ENCODE results near the gene GPX3. TPM values are rescaled to one million over a fixed set of nuclear protein-coding genes. Genes with fewer than 3 reads are reported as not detected.

GPX3 gene, protein sequence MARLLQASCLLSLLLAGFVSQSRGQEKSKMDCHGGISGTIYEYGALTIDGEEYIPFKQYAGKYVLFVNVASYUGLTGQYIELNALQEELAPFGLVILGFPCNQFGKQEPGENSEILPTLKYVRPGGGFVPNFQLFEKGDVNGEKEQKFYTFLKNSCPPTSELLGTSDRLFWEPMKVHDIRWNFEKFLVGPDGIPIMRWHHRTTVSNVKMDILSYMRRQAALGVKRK
- 35.0 and 36.4 TPM in 2 replicates for total RNA-seq (2014; rRNA removed; shearing (Covaris generic))

DNA sequence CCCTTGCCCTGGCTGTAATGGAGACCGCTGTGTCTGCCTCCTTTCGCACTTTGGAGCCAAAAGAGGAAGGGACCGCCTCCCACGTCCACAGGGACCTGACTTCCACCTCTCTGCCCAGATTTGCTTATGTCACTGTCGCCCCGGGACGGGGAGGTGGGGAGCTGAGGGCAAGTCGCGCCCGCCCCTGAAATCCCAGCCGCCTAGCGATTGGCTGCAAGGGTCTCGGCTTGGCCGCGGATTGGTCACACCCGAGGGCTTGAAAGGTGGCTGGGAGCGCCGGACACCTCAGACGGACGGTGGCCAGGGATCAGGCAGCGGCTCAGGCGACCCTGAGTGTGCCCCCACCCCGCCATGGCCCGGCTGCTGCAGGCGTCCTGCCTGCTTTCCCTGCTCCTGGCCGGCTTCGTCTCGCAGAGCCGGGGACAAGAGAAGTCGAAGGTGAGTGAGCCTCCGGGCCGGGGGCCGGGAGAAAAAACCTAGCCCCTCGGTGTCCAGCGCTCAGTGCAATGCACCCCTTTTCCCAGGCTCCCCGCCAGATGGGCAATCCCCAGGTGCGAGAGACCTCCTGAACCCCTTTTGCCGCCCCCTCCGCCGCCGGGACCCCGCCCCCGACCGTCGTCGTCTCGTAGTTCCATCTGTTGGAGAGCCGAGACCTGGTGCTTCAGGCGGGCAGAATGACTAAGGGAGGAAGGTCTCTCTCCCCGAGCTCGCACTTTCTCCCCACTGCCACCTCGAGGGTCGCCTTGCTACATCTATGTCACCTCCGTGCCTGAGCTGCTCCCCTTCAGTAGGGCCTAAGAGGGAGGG is at the start of gene GPX3:
TSS of gene GPX3 (plus strand) at position 288 of the 807 bp plus-strand sequence. CDS start at position 352, 64 bp downstream.
- DNase-seq (ENCODE audit: low spot score): peak; percentile 79

GRCh38 chr5:150978590-150978989 is 41.8 kb upstream of the GPX3 start:
- no peak for DNase-seq (ENCODE audit: low spot score)

DNA sequence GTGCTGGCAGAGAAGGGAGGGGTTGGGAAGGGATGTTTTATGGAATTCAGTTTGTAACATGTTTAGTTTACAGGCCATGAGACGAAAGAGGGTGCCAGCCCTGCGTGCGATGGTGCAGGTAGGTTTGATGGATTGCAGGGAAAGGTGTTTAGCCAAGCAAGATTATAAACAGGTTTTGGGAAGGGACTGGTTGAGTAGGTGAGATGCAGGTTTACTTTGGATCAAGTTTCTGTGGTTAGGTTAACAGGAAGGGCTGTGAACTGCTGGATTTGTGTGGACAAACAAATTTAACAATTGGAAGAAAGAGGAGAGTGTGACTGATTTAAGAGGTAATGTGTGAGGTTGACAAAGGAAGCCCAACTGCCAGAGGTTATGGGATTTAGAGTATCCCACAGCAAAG is 32.6 kb upstream of the GPX3 start:
- no peak for DNase-seq (ENCODE audit: low spot score)

- peak; percentile 26 for DNase-seq (ENCODE audit: low spot score)
Measured at GRCh38 chr5:150989695-150990094, 30.7 kb upstream of the GPX3 start.

DNA sequence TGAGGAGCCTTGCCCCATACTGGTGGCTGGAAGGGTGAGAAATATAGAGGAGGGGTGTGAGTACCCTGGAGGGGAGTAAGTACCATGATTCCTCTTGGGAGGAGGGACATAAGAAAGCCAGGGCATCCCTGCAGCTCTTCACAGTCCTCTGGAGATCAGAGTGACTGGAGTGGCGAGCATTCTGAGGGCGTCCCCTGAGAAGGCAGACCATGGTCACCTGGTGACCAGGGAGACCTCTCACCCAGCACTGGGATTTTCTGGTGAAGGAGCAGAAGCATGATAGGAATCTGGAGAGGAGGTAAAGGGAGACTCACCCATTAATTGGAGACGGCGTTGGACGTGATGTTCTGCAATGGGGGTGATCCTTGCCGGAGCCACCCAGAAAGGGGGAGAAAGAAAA is 27.7 kb upstream of the GPX3 start:
- no peak for DNase-seq (ENCODE audit: low spot score)

- no peak for DNase-seq (ENCODE audit: low spot score)
Measured at GRCh38 chr5:150993422-150993821, 27.0 kb upstream of the GPX3 start.

- no peak for DNase-seq (ENCODE audit: low spot score)
Measured at GRCh38 chr5:150993826-150994412, 26.5 kb upstream of the GPX3 start.

DNA sequence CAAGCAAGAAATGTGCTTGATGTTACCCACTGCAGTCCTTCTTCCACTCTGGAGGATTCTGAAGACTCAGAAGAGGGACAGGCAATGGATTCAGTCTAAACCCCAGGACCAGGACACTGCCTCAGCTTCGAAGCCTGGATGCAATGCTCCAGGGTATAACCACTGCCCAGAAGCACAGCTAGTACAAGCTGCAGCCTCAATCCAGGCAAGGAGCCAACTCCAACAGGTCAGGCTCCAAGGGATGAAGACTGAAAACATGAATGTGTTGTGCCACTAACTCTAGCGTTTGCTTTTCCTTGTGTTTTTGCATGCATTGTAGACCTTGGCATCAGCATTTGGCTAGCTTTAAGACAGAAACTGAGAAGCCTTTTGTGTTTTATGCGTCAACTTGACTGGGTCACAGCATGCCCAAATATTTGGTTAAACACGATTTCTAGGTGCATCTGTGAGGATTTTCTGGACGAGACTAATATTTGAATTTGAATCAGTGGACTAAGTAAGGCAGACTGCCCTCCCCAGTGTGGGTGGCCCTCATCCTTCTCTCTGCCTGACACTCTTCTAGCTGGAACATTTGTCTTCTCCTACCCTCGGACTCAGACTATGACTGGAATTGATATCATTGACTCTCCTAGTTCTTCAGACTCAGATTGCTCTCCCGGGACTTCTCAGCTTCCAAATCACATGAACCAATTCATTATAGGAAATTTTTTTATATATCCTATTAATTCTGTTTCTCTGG is 20.5 kb upstream of the GPX3 start:
- no peak for DNase-seq (ENCODE audit: low spot score)

- no peak for DNase-seq (ENCODE audit: low spot score)
Measured at GRCh38 chr5:151001436-151001835, 19.0 kb upstream of the GPX3 start.

GRCh38 chr5:151002250-151002649 is 18.1 kb upstream of the GPX3 start:
- DNase-seq (ENCODE audit: low spot score): peak; percentile 56

DNA sequence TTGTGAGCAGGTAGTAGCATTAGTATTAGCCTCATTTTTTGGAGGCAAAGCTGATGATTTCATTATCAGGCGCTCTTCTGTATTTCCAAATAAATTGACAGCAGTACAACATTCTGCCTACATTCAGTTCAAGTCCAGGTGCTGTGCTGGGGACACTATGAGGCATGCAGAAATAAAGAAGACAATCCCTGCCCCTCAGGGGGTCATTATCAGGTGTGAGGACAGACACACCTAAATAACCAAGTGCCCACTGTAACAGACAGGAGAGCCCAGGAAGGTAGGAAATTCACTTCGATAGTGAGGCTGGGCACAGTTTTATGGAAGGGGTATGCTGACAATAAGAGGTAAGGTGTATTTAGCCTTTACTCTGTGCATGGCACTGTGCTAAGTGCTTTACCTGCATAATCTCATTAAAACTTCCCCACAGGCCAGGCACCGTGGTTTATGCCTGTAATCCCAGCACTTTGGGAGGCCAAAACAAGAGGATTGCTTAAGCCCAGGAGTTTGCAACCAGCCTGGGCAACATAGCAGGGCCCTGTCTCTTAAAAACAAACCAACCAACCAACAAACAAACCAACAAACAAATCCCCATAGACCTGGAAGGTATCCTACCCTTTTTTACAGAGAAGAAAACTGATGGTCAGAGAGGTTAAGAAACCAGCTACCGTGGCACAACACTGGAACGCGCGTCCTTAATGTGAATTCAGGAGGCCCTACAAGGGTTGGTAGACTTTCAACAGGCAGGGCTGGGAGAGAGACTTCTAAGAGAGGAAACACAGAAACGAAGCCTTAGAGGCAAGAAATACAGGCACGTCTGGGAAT is 17.5 kb upstream of the GPX3 start:
- no peak for DNase-seq (ENCODE audit: low spot score)

DNA sequence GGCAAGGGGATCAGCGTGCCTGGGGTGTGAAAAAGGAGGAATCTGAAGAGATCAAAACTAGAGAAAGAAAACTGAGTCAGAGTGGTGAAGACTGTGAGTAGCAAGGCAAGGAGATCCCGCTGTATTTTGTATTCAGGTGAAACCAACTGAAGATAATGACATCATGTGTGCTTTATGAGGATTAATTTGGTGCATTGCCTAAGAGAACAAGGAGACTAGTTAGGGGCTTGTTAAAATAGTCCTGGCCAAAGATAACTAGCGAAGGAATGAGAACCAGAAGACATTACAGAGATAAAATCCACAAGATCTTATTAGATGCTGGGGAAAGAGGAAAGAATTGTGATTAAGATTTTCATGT is 16.9 kb upstream of the GPX3 start:
- no peak for DNase-seq (ENCODE audit: low spot score)

GRCh38 chr5:151004499-151004898 is 15.9 kb upstream of the GPX3 start:
- DNase-seq (ENCODE audit: low spot score): peak; percentile 46

GRCh38 chr5:151005187-151005949 is 15.0 kb upstream of the GPX3 start:
- peak; percentile 19 for DNase-seq (ENCODE audit: low spot score)

GRCh38 chr5:151005950-151006576 is 14.3 kb upstream of the GPX3 start:
- peak; percentile 52 for DNase-seq (ENCODE audit: low spot score)

- DNase-seq (ENCODE audit: low spot score): no peak
Measured at GRCh38 chr5:151006704-151007334, 13.6 kb upstream of the GPX3 start.

DNA sequence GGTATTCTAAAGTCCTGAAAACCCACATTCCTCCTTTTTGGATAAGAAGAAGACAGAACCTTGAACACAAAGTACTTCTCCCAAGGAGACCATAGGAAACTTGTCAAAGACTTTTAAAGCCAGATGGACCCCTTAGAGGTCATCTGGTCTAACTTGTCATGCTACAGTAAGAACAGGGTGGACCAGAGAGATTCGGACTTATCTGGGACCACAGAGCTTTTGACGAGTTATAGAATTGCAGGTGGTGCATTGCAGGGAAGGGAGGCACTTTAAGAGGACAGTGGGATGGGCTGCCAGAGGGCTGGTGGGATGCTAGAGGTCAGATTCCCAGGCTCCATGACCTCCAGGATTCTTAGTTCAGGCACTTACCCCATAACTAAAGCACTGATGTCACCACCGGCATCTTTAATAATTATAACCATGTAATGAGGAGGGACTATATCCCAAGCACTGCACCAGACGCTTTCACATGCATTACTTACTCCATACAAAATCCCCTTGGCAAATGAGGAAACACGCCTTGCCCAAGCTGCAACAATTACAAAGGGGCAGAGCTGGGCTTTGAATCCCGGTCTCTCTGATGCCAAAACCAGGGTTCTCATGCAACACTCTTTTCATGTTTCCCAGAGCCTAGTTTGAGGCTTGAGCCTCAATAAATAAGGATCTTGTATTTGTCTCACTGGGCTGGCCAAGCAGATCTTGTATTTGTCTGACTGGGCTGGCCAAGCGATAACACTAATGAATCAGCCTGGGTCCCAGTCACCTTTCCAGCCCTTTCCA is 12.8 kb upstream of the GPX3 start:
- DNase-seq (ENCODE audit: low spot score): no peak

GRCh38 chr5:151008210-151008491 is 12.2 kb upstream of the GPX3 start:
- no peak for DNase-seq (ENCODE audit: low spot score)

- DNase-seq (ENCODE audit: low spot score): no peak
Measured at GRCh38 chr5:151008906-151009305, 11.5 kb upstream of the GPX3 start.
